ENCODE data around the gene PSMF1. TPM values are rescaled to one million over a fixed set of nuclear protein-coding genes. Genes with fewer than 3 reads are reported as not detected.
A peak's percentile ranks its signal among the peaks of the same experiment; 100 is the strongest.

Gene PSMF1
- total and polyA plus RNA-seq, 9 of the 15 experiments (the other 6 are each of a cell fraction or from before 2014, with no cell fraction given), result 8.5 to 192 (median 33.2) TPM

DNA sequence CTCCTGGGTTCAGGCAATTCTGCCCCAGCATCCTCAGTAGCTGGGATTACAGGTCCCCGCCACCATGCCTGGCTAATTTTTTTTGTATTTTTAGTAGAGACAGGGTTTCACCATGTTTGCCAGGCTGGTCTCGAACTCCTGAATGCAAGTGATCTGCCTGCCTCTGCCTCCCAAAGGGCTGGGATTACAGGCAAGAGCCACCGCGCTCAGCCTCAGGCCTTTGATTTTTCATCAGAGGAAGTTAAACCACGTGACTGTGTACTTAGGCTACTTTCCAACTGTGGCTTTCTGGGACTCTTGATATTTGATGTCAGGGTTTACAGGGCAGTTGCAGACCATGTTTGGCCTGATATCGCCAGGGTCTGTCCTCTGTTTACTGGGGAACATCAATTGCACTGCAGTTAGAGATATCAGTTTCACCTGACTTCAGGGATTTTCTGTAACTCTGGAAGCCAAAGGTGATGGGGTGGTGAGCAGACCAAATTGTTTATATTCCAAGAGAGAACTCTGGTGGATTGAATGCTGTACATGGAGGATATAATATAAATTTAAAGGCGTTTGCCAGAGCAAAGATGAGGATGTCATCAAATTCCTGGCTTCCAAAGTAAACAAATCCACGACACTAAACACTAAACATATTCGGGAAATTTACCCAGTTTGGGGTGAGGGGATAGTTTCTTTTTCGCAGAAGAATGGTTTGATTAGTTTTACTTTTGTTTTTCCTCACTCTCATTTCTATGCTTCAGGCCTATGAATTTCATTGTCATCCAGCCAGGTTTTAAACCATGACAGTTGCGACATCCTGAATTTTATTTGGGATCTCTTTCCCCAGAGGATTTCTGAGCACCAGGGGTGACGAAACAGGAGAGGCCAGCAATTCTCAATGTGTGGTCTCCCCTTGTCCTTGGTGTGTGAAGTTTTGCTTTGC is 4.2 kb downstream of the PSMF1 start (continued):
- TF ChIP-seq, protein P1, sequence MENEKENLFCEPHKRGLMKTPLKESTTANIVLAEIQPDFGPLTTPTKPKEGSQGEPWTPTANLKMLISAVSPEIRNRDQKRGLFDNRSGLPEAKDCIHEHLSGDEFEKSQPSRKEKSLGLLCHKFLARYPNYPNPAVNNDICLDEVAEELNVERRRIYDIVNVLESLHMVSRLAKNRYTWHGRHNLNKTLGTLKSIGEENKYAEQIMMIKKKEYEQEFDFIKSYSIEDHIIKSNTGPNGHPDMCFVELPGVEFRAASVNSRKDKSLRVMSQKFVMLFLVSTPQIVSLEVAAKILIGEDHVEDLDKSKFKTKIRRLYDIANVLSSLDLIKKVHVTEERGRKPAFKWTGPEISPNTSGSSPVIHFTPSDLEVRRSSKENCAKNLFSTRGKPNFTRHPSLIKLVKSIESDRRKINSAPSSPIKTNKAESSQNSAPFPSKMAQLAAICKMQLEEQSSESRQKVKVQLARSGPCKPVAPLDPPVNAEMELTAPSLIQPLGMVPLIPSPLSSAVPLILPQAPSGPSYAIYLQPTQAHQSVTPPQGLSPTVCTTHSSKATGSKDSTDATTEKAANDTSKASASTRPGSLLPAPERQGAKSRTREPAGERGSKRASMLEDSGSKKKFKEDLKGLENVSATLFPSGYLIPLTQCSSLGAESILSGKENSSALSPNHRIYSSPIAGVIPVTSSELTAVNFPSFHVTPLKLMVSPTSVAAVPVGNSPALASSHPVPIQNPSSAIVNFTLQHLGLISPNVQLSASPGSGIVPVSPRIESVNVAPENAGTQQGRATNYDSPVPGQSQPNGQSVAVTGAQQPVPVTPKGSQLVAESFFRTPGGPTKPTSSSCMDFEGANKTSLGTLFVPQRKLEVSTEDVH (IDR thresholded peaks at IDR 0.05; ENCODE audit: low read depth, partially characterized antibody), result no peak
- TF ChIP-seq POLR2B (IDR thresholded peaks at IDR 0.05; ENCODE audit: low read depth, partially characterized antibody) (no peak), SOX6 (IDR thresholded peaks at IDR 0.05) (peak; percentile 50; the same call in 1 of the 2 replicates), TCF3 (CRISPR knock-in tag; IDR thresholded peaks at IDR 0.05) (peak; percentile 88), FOXK2 (conservative IDR thresholded peaks at IDR 0.05 in 1 of 2, IDR thresholded peaks at IDR 0.05 in 1 of 2; ENCODE audit: low read depth in 2 of 2) (no peak), SREBF1 (IDR thresholded peaks at IDR 0.05; ENCODE audit: borderline replicate concordance, low read depth, low read length) (no peak), ZNF76 (CRISPR knock-in tag; IDR thresholded peaks at IDR 0.05; ENCODE audit: borderline replicate concordance) (no peak), MECOM (CRISPR knock-in tag; IDR thresholded peaks at IDR 0.05) (no peak), PCBP2 (IDR thresholded peaks at IDR 0.05; ENCODE audit: low read depth, low read length, poor library complexity, severe bottlenecking) (no peak), ZNF57 (CRISPR knock-in tag; IDR thresholded peaks at IDR 0.05) (no peak), FOXA3 (CRISPR knock-in tag; conservative IDR thresholded peaks at IDR 0.05 in 1 of 2, IDR thresholded peaks at IDR 0.05 in 1 of 2) (peak; percentile 76 to 86; a peak in 3 of 4 replicates)
- TF ChIP-seq, protein P2, sequence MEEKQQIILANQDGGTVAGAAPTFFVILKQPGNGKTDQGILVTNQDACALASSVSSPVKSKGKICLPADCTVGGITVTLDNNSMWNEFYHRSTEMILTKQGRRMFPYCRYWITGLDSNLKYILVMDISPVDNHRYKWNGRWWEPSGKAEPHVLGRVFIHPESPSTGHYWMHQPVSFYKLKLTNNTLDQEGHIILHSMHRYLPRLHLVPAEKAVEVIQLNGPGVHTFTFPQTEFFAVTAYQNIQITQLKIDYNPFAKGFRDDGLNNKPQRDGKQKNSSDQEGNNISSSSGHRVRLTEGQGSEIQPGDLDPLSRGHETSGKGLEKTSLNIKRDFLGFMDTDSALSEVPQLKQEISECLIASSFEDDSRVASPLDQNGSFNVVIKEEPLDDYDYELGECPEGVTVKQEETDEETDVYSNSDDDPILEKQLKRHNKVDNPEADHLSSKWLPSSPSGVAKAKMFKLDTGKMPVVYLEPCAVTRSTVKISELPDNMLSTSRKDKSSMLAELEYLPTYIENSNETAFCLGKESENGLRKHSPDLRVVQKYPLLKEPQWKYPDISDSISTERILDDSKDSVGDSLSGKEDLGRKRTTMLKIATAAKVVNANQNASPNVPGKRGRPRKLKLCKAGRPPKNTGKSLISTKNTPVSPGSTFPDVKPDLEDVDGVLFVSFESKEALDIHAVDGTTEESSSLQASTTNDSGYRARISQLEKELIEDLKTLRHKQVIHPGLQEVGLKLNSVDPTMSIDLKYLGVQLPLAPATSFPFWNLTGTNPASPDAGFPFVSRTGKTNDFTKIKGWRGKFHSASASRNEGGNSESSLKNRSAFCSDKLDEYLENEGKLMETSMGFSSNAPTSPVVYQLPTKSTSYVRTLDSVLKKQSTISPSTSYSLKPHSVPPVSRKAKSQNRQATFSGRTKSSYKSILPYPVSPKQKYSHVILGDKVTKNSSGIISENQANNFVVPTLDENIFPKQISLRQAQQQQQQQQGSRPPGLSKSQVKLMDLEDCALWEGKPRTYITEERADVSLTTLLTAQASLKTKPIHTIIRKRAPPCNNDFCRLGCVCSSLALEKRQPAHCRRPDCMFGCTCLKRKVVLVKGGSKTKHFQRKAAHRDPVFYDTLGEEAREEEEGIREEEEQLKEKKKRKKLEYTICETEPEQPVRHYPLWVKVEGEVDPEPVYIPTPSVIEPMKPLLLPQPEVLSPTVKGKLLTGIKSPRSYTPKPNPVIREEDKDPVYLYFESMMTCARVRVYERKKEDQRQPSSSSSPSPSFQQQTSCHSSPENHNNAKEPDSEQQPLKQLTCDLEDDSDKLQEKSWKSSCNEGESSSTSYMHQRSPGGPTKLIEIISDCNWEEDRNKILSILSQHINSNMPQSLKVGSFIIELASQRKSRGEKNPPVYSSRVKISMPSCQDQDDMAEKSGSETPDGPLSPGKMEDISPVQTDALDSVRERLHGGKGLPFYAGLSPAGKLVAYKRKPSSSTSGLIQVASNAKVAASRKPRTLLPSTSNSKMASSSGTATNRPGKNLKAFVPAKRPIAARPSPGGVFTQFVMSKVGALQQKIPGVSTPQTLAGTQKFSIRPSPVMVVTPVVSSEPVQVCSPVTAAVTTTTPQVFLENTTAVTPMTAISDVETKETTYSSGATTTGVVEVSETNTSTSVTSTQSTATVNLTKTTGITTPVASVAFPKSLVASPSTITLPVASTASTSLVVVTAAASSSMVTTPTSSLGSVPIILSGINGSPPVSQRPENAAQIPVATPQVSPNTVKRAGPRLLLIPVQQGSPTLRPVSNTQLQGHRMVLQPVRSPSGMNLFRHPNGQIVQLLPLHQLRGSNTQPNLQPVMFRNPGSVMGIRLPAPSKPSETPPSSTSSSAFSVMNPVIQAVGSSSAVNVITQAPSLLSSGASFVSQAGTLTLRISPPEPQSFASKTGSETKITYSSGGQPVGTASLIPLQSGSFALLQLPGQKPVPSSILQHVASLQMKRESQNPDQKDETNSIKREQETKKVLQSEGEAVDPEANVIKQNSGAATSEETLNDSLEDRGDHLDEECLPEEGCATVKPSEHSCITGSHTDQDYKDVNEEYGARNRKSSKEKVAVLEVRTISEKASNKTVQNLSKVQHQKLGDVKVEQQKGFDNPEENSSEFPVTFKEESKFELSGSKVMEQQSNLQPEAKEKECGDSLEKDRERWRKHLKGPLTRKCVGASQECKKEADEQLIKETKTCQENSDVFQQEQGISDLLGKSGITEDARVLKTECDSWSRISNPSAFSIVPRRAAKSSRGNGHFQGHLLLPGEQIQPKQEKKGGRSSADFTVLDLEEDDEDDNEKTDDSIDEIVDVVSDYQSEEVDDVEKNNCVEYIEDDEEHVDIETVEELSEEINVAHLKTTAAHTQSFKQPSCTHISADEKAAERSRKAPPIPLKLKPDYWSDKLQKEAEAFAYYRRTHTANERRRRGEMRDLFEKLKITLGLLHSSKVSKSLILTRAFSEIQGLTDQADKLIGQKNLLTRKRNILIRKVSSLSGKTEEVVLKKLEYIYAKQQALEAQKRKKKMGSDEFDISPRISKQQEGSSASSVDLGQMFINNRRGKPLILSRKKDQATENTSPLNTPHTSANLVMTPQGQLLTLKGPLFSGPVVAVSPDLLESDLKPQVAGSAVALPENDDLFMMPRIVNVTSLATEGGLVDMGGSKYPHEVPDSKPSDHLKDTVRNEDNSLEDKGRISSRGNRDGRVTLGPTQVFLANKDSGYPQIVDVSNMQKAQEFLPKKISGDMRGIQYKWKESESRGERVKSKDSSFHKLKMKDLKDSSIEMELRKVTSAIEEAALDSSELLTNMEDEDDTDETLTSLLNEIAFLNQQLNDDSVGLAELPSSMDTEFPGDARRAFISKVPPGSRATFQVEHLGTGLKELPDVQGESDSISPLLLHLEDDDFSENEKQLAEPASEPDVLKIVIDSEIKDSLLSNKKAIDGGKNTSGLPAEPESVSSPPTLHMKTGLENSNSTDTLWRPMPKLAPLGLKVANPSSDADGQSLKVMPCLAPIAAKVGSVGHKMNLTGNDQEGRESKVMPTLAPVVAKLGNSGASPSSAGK (IDR thresholded peaks at IDR 0.05), result no peak
